Lung (tissue), 12 donors: ENCODE results near the gene GRIK1. TPM values are rescaled to one million over a fixed set of nuclear protein-coding genes. Genes with fewer than 3 reads are reported as not detected.

Experiments
- ATAC-seq: fragments of 200-7000 bp; cut with Tn5 transposase; one replicate; pipeline ENCODE4 v1.9.1; 2020; ENCODE audit warnings: moderate number of reproducible peaks; ENCODE audit not compliant: insufficient read depth, low FRiP score
- DNase-seq, 3 donors: peaks; one replicate each; pipeline ENCODE4 v3.0.0-alpha.2; 2013 to 2017
- H3K27ac ChIP-seq, 2 donors: one replicate each; pipeline ENCODE4 v1.5.1; 2013; ENCODE audit warnings: mild to moderate bottlenecking in 2 of 2, moderate library complexity in 2 of 2, control low read depth in 1 of 2, inconsistent platforms in 1 of 2, low read depth in 1 of 2, low read length in 1 of 2
- H3K27me3 ChIP-seq, 3 donors: one replicate each; pipeline ENCODE4 v1.5.1; 2013; ENCODE audit warnings: low read length in 2 of 3; ENCODE audit not compliant: control insufficient read depth in 3 of 3, insufficient read depth in 3 of 3
- H3K36me3 ChIP-seq, 4 donors: one replicate each; pipeline ENCODE4 v1.5.1; 2013; ENCODE audit warnings: low read length in 4 of 4, mild to moderate bottlenecking in 1 of 4, moderate library complexity in 1 of 4; ENCODE audit not compliant: control insufficient read depth in 4 of 4, insufficient read depth in 4 of 4
- H3K4me1 ChIP-seq, 5 donors: one replicate each; pipeline ENCODE4 v1.5.1; 2013; ENCODE audit warnings: low read length in 5 of 5, mild to moderate bottlenecking in 2 of 5, moderate library complexity in 1 of 5; ENCODE audit not compliant: control insufficient read depth in 5 of 5, insufficient read depth in 5 of 5
- H3K4me3 ChIP-seq: one replicate; pipeline ENCODE4 v1.5.1; 2013; ENCODE audit warnings: mild to moderate bottlenecking, control low read depth, moderate library complexity
- H3K9ac ChIP-seq, 2 donors: one replicate each; pipeline ENCODE4 v1.5.1; 2013; ENCODE audit warnings: low read length in 2 of 2, control low read depth in 1 of 2; ENCODE audit not compliant: insufficient read depth in 1 of 2
- H3K9me3 ChIP-seq, 4 donors: one replicate each; pipeline ENCODE4 v1.5.1; 2013; ENCODE audit warnings: low read length in 3 of 4, mild to moderate bottlenecking in 1 of 4, moderate library complexity in 1 of 4; ENCODE audit not compliant: control insufficient read depth in 4 of 4, insufficient read depth in 3 of 4
- WGBS, 2 donors: extraction: QIAGEN DNeasy Blood & Tissue Kit; methylation state at CpG; one replicate each; pipeline ENCODE4 v1.1.7; 2013; 5-methylcytosine and 5-hydroxymethylcytosine counted together
- polyA plus RNA-seq, 2 donors: library from polyadenylated mRNA; stranded (reverse); fragments of 200-250 nt; gene quantifications; one replicate each; pipeline ENCODE4 v1.2.1, GENCODE V29; 2013
- total RNA-seq, 2 donors: library from RNA; depleted of rRNA in 1 of 2; stranded (reverse); fragments of >200 nt in 1 of 2; gene quantifications; one replicate each; pipeline ENCODE4 v1.2.1, GENCODE V29; 2014 to 2021
- TF ChIP-seq, protein P1 (sequence below): IDR thresholded peaks from 2 replicates; pipeline ENCODE4 v1.5.1; 2012; ENCODE audit warnings: mild to moderate bottlenecking; ENCODE audit errors: control extremely low read depth, extremely low read depth
- donor health status: control.
- donor health status: control.
- donor health status: Bipolar disorder and iron deficiency.
- donor health status: healthy.
- donor health status: DM: yes; HTN: yes; CAD: no.

GRIK1 gene
- total and polyA plus RNA-seq, 4 donors, result 0.26 TPM; not detected in 3

DNA sequence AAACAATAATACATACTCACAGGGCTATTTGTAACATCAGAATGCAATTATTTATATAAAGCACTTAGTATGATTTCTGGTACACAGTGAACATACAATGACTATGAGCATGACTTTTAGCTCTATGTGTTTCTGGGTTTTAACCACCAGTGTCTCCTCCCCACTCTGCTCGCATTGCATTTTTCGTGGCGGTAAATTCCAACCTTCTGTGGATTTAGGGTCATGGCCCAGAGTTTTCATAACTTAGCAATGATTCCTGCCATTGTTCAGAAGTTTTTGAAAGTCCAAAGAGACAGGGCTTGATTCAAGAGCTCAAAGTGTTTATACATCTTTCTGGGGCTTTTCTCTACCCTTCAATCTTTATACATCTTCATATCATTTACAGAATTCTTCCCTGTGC lies 449.8 kb downstream of the GRIK1 start:
- no peaks in the 10 kb centered on the region for H3K9me3 ChIP-seq
- no peak for ATAC-seq
- 95 to 96% methylated on average over 3 of the region's 3 CpGs for WGBS, 2 donors
- H3K27ac ChIP-seq, result no peak overlapping the region
- no peaks in the 10 kb centered on the region for H3K4me1 ChIP-seq
- no peaks in the 10 kb centered on the region for H3K36me3 ChIP-seq
- DNase-seq, result no peak
- H3K27me3 ChIP-seq, result no peaks in the 10 kb centered on the region
- H3K9ac ChIP-seq, result no peak overlapping the region
- no peak overlapping the region for H3K4me3 ChIP-seq
- TF ChIP-seq, protein P1, sequence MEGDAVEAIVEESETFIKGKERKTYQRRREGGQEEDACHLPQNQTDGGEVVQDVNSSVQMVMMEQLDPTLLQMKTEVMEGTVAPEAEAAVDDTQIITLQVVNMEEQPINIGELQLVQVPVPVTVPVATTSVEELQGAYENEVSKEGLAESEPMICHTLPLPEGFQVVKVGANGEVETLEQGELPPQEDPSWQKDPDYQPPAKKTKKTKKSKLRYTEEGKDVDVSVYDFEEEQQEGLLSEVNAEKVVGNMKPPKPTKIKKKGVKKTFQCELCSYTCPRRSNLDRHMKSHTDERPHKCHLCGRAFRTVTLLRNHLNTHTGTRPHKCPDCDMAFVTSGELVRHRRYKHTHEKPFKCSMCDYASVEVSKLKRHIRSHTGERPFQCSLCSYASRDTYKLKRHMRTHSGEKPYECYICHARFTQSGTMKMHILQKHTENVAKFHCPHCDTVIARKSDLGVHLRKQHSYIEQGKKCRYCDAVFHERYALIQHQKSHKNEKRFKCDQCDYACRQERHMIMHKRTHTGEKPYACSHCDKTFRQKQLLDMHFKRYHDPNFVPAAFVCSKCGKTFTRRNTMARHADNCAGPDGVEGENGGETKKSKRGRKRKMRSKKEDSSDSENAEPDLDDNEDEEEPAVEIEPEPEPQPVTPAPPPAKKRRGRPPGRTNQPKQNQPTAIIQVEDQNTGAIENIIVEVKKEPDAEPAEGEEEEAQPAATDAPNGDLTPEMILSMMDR, result no peak

DNA sequence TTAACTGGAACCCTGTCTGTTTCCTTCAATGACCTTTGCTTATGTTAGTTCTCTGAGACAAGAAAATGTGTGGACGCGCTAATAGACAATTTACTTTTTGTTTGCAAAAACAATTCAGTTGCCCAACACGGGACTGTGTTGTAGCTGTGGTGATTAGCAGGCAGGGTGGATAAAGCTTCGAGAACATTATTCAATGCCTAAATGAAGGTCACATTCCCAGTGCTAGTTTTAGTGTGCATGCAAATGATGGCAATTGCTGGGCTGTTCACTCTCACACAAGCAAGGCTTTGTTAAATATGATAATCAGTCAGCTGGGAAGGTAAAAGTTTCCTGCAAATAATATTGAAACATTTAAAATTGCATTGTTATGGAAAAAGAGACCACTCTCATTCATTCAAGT lies 452.6 kb downstream of the GRIK1 start:
- Histone ChIP-seq H3K27me3 (no peaks in the 10 kb centered on the region), H3K9me3 (no peaks in the 10 kb centered on the region), H3K4me1 (no peaks in the 10 kb centered on the region), H3K36me3 (no peaks in the 10 kb centered on the region), H3K27ac (no peak overlapping the region), H3K9ac (no peak overlapping the region), H3K4me3 (no peak overlapping the region)
- no peak for ATAC-seq
- TF ChIP-seq, protein P1, result no peak
- 67 to 70% methylated on average over 4 of the region's 4 CpGs for WGBS, 2 donors
- no peak for DNase-seq

Other genes with a start within 250 kb of the GRIK1 start
- gene CLDN17, start 226.8 kb upstream of the GRIK1 start, total RNA-seq, result not detected
- gene CLDN17, start 226.8 kb upstream of the GRIK1 start, polyA plus RNA-seq, result not detected